OCI-LY3 (cell line): Measurements from ENCODE around the gene MAP2.
A peak's percentile ranks its signal among the peaks of the same experiment; 100 is the strongest.

Experiments
- H2AFZ ChIP-seq: fragments of 200-600, 300-600 bp; shearing (Covaris generic); 2 replicates; pipeline ENCODE4 v1.6.0; 2014; ENCODE audit warnings: antibody characterized with exemption, low read depth, low read length
- H3K27ac ChIP-seq: fragments of 200-600, 300-600 bp; sonication (generic); 2 replicates; pipeline ENCODE4 v1.5.1; 2014; ENCODE audit warnings: mild to moderate bottlenecking, low read length, moderate library complexity, mixed read lengths
- H3K27me3 ChIP-seq: fragments of 200-600, 300-600 bp; sonication (generic); 2 replicates; pipeline ENCODE4 v1.6.1; 2014; ENCODE audit warnings: low read depth, low read length, mixed read lengths
- H3K36me3 ChIP-seq: fragments of 200-600, 300-600 bp; sonication (generic); replicated peaks from 2 replicates; pipeline ENCODE3; 2014; ENCODE audit warnings: low read depth, low read length, mixed read lengths
- H3K4me1 ChIP-seq: fragments of 300-600, 200-600 bp; sonication (generic); 2 replicates; pipeline ENCODE4 v1.6.1; 2014; ENCODE audit warnings: low read length, mixed read lengths
- H3K4me2 ChIP-seq: fragments of 200-600, 300-600 bp; sonication (generic); 2 replicates; pipeline ENCODE4 v1.6.1; 2014; ENCODE audit warnings: low read length, mixed read lengths
- H3K4me3 ChIP-seq: fragments of 300-600, 200-600 bp; sonication (generic); 2 replicates; pipeline ENCODE4 v1.5.1; 2014; ENCODE audit warnings: antibody characterized with exemption, mild to moderate bottlenecking, low read length, moderate library complexity
- H3K79me2 ChIP-seq: fragments of 300-600, 200-600 bp; shearing (Covaris generic); 2 replicates; pipeline ENCODE4 v1.6.1; 2014; ENCODE audit warnings: mild to moderate bottlenecking, low read length, mixed read lengths
- H3K9ac ChIP-seq: fragments of 300-600, 200-600 bp; shearing (Covaris generic); 2 replicates; pipeline ENCODE4 v1.6.0; 2014; ENCODE audit warnings: mild to moderate bottlenecking, low read length, moderate library complexity
- H3K9me3 ChIP-seq: fragments of 200-600, 300-600 bp; shearing (Covaris generic); 2 replicates; pipeline ENCODE4 v1.6.1; 2014; ENCODE audit warnings: low read length, mixed read lengths; ENCODE audit not compliant: insufficient read depth
- H4K20me1 ChIP-seq: fragments of 200-600, 300-600 bp; sonication (generic); 2 replicates; pipeline ENCODE4 v1.6.1; 2016; ENCODE audit warnings: low read length, mixed read lengths; ENCODE audit not compliant: insufficient read depth
- CTCF ChIP-seq: fragments of 200-600, 300-600 bp; sonication (generic); IDR thresholded peaks from 2 replicates; pipeline ENCODE4 v1.5.1; 2014; ENCODE audit warnings: antibody characterized with exemption, low read length, low read depth
- EZH2phosphoT487 ChIP-seq: fragments of 200-600 bp; shearing (Covaris generic); IDR thresholded peaks from 2 replicates; pipeline ENCODE4 v1.6.1; 2018; ENCODE audit warnings: antibody characterized with exemption, mixed run types, low read depth

Gene MAP2

GRCh38 chr2:209610631-209611030, 186.8 kb downstream of the MAP2 start:
- H3K9ac ChIP-seq: no peak overlapping the region
- H3K4me1 ChIP-seq: no peaks in the 10 kb centered on the region
- H3K4me2 ChIP-seq: no peak overlapping the region
- H3K36me3 ChIP-seq: no peaks in the 10 kb centered on the region
- H3K9me3 ChIP-seq: no peaks in the 10 kb centered on the region; the same call in 1 of the 2 replicates
- H2AFZ ChIP-seq: no peak overlapping the region
- H3K79me2 ChIP-seq: no peaks in the 10 kb centered on the region
- no peak for TF ChIP-seq EZH2phosphoT487
- no peak for TF ChIP-seq CTCF
- no peaks in the 10 kb centered on the region for H4K20me1 ChIP-seq
- H3K27ac ChIP-seq: no peak overlapping the region
- no peak overlapping the region for H3K4me3 ChIP-seq
- no peaks in the 10 kb centered on the region for H3K27me3 ChIP-seq

- TF ChIP-seq CTCF (no peak), EZH2phosphoT487 (no peak)
- Histone ChIP-seq H3K9ac (no peak overlapping the region), H3K4me1 (no peaks in the 10 kb centered on the region), H4K20me1 (no peaks in the 10 kb centered on the region), H3K79me2 (no peaks in the 10 kb centered on the region), H3K9me3 (peaks cover 8% of the 10 kb centered on the region; the same call in 1 of the 2 replicates), H3K36me3 (no peaks in the 10 kb centered on the region), H2AFZ (no peak overlapping the region), H3K4me2 (no peak overlapping the region), H3K4me3 (no peak overlapping the region), H3K27me3 (no peaks in the 10 kb centered on the region), H3K27ac (no peak overlapping the region)
Observed at GRCh38 chr2:209613649-209614305, 189.9 kb downstream of the MAP2 start.

GRCh38 chr2:209614690-209615369, 191.0 kb downstream of the MAP2 start:
- Histone ChIP-seq H3K9me3 (peaks cover 8% of the 10 kb centered on the region; the same call in 1 of the 2 replicates), H3K27me3 (no peaks in the 10 kb centered on the region), H3K4me3 (no peak overlapping the region), H3K27ac (no peak overlapping the region), H3K9ac (no peak overlapping the region), H4K20me1 (no peaks in the 10 kb centered on the region), H3K4me2 (no peak overlapping the region), H3K4me1 (peaks cover 4% of the 10 kb centered on the region), H3K36me3 (no peaks in the 10 kb centered on the region), H2AFZ (no peak overlapping the region), H3K79me2 (no peaks in the 10 kb centered on the region)
- TF ChIP-seq CTCF: no peak
- TF ChIP-seq EZH2phosphoT487: no peak

GRCh38 chr2:209619782-209620181, 195.9 kb downstream of the MAP2 start:
- no peaks in the 10 kb centered on the region for H3K27me3 ChIP-seq
- H3K27ac ChIP-seq: no peak overlapping the region
- no peak overlapping the region for H3K9ac ChIP-seq
- no peak overlapping the region for H3K4me3 ChIP-seq
- H3K36me3 ChIP-seq: no peaks in the 10 kb centered on the region
- no peak overlapping the region for H2AFZ ChIP-seq
- H3K79me2 ChIP-seq: no peaks in the 10 kb centered on the region
- H3K4me2 ChIP-seq: peak overlapping the region; percentile 21; the same call in 1 of the 2 replicates
- H3K9me3 ChIP-seq: peaks cover 8% of the 10 kb centered on the region; the same call in 1 of the 2 replicates
- H4K20me1 ChIP-seq: no peaks in the 10 kb centered on the region
- peaks cover 11% of the 10 kb centered on the region for H3K4me1 ChIP-seq
- TF ChIP-seq EZH2phosphoT487 (no peak), CTCF (no peak)
